HG03097 (cell line): ENCODE measurements around the gene CRADD.

Experiments used
- ATAC-seq: cut with Tn5 transposase; IDR thresholded peaks from one replicate; pipeline ENCODE4 v1.9.1; 2021; ENCODE audit not compliant: unreplicated experiment, low FRiP score

The CRADD gene

DNA sequence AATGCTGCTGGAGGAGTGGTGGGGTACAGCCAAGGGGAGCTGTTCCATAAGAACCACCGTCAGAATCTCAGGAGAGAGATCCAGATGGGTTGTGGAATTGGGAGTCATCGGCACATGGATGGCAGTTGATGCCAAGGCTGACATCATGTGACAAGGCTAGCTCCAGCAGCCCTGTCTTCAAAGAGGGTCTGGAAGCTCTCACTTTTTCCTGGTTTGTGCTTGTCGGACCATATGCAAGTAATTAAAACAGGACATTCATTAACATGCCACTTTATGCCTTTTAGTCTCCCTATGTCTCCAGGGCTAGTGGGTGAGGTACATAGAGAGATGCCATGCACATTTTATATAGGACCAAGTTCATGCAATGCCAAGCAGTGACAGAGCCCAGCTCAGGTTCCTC is 211.8 kb downstream of the CRADD start:
- no peak for ATAC-seq

DNA sequence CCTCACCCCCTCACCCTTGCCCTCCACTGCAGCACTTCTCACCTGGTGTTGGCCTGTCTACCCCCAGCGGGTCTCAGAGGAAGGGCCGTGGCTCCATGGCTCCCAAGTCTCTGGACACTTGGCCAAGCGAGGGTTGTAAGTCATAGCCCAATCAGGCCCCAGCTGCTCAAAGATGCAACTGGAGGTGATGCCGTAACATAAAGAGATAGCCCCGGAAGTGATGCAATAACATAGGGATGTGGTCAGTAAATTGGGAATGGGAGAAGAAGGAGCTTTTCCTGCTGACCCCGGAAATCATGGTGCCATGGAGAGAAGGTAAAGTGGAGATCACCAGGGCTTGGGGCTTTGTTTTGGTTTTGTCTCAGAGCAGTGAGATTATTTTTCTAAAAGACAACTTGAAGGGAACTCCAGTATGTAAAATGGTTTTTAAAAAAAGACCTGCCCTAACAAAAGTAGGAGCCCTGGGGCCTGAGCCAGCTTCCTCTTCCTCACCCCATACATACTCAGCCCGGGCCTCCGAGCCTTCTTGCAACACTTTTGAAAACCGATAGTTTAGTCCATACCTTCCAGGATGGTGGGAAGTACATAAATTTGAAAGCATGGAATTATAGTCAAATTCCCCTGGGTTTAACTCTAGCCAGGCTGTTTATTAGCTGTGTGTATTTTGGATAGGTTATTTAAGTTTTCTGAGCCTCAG is 212.5 kb downstream of the CRADD start:
- ATAC-seq: no peak

DNA sequence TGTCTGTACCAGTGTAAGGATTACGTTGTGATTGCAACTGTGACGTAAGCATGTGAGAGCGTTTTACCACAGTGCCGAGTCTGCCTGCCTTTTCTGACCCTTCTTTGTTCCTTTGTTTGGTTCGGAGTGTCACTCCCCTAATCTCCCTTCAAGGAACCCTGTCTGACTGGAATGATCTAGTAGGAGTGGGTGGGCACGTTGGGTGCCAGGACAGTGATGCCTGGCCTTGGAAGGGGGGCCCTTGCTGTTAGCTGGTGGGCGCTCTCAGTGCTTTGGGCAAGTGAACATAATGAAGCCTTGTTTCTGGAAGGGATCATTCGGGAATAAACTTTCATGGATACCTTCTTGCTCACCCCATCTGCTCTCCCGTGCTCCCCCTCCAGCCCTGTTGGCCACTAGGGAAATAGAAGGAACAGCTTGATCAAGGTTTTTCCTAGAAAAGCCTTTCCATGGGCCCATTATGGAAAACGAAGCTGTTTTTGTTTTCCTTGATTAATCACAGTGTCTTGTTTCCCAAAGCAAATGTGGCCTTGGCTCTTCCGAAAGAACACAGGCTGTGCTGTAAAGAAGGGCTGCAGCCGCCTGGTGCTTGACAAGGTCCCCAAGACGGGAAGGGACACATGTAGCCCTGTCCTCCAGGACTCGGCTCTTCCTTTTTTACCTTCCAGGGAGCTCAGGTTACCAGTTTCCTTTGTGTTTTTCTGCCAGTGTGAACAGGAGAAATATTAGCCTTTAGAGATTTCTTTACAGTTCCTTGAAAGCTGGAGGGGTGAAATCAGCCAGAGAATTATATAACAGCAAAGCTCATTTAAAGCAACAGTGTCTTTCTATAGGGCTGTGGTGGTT is 215.5 kb downstream of the CRADD start:
- no peak for ATAC-seq

DNA sequence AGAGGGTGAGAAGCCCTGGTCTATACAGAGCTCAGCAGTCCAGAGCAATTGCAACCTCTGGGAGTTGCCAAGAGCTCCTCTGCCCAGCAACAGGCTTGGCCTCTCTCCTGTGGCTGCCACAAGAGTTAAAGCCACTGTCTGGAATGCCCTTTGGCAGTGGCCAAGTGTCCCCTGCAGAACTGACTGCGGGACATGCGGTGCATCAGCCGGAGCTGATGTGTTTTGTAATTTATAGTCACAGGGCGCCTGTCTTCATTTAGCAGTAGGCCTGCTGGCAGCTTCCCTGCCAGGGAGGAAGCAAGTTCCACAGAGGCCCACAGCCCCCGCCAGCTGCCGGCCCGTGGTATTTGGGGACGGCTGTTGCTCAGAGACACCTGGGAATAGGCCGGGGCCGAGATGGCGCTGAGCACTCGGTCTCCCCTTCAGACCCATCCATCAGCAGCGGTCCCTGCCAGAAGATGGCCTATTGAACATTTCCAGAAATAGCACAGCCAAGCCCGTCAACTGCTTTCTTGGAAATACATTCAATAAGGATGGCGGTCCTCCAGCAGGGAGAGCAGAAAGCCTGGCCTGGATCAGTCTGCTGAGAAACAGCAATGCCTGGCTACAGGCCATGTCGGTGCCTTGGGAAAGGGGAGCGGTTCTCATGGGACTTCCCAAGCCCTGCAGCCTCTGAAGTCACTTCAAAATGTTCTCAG is 217.4 kb downstream of the CRADD start:
- no peak for ATAC-seq

DNA sequence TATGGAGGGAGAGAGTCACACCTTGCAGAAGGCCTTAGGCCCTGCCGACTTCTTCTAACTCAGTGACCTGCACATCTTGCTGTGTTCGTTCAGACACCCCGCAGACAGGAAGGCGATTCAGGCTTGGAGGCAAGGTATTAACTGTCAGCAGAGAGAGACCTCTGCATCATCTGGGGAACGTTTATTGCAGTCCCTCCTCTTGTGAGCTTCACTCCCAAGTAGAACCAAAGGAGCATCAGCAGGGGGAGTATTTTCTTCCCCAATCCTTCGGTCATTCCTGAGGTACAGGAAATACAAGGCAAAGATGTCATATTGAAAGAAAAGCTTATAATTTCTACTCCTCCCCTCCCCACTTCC is 217.9 kb downstream of the CRADD start:
- no peak for ATAC-seq

DNA sequence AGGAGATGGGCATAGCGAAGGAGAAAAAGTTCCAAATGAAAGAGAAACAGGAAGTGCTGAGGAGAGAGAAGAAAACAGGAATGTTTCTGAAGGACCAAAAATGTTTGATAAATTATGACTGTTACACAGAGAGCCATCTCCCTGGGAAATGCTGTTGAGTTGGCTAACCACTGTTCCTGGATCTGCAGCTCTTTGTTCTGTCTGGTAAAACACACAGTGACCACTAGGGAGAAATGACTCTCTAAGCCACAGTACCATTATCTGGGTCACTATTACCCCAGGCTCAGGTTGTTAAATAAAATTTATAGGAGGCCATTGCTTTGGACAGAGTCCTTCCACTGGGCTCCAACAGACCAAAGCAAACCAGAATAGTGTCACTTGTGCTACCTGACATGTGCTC is 219.3 kb downstream of the CRADD start:
- ATAC-seq: no peak

DNA sequence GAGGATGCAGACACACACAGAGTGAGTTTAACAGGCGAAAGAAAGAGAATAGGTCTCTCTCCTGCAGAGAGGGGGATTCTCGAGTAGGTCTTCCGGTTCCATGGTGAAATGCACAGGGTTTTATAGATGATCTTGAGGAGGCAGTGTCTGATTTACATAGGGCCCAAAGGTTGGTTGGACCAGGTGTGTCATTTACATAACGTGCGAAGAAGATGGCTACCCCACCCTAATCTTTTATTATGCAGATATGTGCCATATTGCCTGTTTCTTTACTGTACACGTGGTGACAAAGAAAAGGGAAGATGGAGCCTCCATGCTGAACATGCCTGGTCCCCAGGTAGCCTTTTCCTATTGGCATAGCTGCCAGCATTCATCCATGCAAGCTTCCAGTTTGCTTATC is 219.8 kb downstream of the CRADD start:
- ATAC-seq: no peak

DNA sequence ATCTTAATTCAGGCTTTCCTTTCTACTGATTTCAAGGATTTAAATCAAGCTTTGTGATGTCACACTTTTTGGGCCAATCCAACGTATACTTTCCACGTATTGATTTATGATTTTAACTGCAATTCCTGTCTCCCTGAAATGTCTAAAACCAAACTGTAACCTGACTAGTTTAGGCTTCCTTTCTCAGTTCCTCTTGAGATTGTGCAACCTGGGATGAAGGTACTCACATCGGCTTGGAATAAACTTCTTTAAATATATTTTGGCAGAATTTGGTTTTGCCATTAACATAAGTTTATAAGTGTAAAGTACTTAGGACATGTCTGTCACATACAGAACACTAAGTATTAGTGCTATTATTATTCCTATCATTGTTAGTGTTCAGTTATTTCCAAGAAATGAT is 224.6 kb downstream of the CRADD start:
- ATAC-seq: no peak

DNA sequence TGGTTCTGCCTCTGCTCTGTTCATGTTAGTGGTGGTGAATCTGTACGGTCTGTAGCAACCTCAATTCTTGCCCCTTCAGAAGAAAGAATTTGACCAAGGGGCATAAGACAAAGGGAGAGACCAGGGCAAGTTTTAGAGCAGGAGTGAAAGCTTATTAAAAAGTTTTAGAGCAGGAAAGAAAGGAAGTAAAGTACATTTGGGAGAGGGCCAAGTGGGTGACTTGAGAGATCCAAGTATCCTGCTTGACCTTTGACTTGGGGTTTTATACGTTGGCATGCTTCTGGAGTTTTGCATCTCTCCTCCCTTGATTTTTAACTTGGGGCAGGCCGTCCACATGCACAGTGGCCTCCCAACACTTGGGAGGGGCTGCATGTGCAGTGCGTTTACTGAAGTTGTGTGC is 225.0 kb downstream of the CRADD start:
- ATAC-seq: no peak

DNA sequence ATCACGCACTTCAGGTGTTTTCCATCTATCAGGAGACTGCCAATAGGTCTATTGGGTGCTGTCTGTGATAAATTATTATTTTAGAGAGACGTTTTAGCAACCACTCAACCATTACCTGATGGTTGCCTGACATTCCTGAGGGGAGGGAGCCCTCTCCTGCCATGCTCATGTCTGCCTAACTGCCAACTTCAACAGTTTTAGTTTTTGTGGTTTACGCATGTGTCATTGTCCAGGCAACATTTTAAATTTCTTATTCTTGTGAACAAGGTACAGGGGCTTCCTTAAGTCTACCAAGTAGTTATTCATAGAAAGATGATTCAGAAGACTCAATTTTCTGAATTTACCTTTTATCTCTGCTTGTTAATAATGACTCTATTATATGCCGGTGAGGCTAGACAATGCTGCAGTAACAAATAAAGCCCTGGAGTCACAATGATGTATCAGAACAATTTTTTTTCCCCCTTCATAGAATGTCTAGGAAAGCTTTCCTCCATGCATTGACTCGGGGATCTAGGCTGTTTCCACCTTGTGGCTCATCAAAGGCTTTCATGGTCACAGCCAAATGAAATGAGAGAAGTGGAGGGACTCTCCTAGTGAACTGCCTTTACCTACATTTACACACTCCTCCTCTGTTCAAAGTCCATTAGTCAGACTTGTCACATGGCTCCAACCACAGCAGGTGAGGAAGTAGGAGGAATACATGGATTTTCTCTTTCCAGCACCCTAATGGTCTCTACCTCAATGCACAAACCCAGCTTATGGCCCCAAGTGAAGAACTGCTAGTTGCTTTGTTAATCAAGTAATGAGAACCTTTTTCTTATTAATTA is 225.8 kb downstream of the CRADD start:
- no peak for ATAC-seq

DNA sequence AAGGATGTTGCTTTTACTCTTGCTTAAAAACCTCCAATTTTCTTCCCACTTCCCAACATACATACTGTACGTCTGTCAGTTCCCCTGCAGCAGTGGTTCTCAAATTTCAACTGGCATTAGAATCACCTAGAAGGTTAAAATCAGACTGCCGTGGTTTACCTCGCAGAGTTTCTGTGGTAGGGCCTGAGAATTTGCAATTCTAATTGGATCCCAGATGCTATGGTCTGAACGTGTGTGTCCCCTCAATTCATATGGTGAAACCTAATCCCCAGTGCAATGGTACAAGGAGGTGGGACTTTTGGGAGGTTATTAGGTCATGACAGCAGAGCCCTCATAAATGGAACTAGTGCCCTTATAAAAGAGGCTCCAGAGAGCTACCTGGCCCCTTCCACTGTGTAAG is 226.9 kb downstream of the CRADD start:
- ATAC-seq: no peak

DNA sequence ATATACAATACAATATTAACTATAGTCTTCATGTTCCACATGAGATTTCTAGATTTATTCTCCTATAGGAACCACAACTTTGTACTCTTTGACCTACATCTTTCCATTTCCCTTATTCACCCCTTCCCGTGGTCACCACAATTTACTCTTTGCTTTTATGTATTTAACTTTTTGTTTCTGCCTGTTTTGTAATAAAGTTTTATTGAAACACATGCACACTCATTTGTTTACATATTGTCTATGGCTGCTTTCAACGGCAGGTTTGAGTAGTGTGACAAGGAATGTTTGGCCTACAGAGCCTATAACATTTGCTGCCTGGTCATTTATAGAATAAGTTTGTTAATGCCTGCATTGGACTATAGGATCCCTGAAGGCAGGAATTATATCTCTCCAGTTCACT is 231.1 kb downstream of the CRADD start:
- ATAC-seq: no peak

DNA sequence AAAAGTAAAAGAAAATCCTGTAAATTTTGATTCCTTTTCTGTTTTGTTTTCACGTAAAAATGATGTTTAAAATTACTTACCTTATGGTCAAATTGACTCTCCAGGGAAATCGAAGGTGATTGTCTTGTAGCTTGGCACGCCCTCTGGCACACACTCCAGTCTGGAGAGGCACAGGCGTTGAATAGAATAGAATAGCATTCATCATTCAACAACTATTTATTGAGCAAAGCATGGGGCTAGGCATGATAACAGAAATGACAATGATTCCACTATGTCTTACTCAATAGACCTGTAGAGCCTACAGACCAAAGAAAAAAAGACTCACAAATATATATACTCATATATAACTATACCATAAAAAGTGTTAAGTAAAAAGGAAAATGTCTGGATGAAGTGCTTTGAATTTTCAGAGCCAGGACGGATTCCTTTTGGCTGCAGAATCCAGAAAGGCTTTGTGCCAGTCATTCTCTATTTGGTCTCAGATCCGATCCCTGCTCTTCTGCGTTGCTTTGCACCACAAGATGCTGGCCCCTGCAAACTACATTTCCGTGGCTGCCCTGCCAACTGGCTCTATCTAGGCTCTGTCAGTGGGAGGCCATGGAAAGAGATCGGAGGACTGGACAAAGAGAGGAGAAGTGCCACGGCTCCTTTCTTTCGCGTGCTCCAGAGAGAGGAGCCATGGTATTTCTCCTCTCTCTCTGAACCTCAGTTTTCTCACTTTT is 231.8 kb downstream of the CRADD start:
- ATAC-seq: no peak

DNA sequence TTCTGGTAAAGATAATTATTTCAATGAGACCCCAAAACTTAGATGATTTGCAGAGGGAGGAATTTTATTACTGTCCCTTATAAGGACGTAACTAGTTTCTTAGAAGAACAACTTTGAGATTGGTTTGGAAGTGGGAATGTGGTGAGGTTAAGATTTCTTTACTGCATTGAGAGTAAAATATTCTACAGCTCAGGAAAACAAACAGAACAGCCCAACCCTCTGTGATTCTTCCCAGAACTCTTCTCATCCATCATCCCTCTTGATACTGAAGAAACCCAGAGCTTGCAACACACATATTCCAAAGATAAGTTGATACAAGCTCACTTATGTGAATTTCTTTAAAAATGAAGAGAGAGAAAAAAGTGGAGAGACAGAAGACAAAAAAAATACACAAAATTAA is 234.2 kb downstream of the CRADD start:
- ATAC-seq: no peak

DNA sequence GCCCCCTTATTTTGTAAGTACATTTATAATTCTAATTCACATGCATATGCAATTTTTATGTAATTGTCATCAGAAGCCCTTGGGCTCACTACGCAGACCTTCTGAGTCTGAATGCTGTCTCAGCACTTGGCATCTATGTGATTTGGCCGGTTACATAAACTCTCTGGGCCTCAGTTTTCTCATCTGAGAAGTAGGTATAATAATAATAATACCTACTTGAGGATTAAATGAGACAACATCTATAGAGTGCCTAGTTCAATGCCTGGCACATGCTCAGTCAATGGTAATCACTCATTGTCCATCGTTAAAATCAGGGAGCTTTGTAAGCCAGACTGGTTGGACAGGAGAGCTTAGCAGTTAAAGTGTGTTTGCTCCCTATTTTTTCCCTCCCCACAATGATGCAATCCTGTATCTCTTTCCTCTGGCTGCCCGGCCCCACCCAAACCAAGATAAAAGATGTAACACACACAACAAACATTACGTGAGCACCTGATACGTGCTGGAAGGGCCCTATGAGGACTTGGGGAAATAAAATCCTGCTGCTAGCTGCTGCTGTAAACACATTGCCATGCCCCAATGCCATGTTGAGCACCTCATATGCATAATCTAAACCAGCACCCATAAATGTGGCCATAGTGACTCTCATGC is 235.0 kb downstream of the CRADD start:
- no peak for ATAC-seq

DNA sequence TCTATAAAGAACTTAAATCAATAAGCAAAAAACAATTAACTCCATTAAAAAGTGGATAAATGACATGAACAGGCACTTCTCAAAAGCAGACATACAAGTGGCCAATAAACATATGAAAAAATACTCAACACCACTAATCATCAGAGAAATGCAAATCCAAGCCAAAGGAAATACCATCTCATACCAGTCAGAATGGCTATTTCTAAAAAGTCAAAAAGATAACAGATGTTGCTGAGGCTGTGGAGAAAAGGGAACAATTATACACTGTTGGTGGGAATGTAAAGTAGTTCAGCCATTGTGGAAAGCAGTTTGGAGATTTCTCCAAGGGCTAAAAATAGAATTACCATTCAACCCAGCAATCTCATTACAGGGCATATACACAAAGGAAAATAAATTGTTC is 236.7 kb downstream of the CRADD start:
- ATAC-seq: no peak

DNA sequence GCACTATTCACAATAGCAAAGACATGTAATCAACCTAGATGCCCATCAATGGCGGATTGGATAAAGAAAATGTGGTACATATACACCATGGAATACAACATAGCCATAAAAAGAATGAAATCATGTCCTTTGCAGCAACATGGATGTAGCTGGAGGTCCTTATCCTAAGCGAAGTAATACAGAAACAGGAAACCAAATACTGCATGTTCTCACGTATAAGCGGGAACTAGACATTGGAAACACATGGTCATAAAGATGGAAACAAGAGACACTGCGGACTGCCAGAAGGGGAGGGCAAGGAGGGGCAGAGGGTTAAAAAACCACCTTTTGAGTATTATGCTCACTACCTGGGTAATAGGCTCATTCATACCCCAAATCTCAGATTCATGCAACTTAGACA is 237.1 kb downstream of the CRADD start:
- ATAC-seq: no peak

DNA sequence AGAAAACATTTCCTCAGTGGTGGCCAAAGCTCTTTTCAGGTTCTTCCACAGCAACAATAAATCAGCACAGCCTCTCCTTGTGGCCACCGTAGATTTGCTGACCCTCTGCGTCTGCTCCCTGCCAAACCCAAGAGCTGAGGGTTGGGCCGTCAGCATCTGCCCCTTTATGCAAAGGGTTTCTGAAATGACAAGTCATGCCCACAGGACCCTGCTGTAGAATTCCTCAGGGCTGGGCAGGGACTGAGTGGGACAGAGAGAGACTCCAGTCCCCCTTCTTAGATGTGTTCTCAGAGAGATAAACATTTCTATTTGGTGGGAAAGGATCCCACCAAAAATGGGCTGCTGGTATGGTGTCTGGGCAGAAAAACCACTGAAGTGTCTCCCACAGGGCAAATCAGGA is 238.2 kb downstream of the CRADD start:
- no peak for ATAC-seq

DNA sequence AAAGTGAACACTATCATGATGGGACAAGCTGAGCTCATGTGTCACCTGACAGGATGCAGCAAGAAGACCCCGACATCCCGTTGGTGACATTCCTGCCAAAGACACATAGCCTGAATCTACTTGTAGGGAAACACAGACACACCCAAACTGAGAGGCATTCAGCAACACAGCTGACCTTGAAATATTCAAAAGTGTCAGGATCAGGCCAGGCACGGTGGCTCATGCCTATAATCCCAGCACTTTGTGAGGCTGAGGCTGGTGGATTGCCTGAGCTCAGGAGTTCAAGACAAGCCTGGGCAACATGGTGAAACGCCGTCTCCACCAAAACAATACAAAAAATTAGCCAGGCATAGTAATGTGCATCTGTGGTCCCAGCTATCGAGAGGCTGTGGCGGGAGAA is 239.2 kb downstream of the CRADD start:
- ATAC-seq: no peak

DNA sequence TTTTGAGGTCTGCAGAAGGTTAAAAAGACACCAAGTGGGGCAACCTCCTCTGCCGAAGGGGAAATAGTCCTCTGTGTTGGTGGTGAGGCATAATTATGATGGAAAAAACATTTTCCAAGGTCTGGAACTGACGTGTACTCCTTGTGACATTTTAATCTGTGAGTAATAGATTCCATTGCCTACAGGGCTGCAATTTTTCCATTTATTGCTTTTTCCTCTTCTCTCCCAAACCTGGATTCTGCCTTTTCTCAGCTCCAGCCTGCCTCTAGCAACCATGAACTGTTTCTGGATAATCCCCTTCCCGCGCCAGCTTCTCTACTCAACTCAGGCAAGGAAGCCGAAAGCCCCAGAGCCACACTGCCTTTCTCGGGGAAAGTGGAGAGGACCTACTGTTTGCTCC is 241.1 kb downstream of the CRADD start:
- no peak for ATAC-seq
